Measurements from ENCODE around the gene APOBEC3F.
"Not testable (repeated sequence)": the region's sequence is repeated elsewhere in the genome, so short reads cannot be mapped to it uniquely, and the experiment has no call there.

APOBEC3F gene

DNA sequence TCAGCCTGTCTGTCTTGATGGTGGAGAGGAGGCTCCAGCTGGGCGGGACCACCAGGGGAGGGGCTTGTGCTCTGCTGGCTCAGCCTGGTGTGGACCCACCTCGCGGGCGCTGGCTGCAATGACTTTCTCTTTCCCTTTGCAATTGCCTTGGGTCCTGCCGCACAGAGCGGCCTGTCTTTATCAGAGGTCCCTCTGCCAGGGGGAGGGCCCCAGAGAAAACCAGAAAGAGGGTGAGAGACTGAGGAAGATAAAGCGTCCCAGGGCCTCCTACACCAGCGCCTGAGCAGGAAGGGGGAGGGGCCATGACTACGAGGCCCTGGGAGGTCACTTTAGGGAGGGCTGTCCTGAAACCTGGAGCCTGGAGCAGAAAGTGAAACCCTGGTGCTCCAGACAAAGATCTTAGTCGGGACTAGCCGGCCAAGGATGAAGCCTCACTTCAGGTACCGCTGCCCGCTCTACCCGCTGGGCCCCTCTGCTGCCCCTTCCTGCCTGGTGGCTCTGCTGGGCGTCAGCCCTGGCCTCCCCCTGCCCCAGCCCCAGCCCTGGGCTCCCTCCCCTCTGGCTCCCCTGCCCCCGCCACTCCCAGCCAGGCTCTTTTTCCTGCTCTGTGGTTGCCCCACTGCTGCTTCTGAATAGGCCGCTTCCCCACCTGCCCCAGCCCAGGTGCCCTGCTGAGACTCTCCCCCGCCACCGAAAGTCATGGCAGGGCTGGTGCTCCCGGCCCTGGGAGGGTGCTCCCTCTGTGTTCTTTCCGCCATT, at the start of gene APOBEC3F:
Gene APOBEC3F (plus strand): TSS at position 327 of the 759 bp plus-strand sequence. CDS start 97 bp downstream, at position 424.
- DNase-seq, result peak; percentile 38

DNA sequence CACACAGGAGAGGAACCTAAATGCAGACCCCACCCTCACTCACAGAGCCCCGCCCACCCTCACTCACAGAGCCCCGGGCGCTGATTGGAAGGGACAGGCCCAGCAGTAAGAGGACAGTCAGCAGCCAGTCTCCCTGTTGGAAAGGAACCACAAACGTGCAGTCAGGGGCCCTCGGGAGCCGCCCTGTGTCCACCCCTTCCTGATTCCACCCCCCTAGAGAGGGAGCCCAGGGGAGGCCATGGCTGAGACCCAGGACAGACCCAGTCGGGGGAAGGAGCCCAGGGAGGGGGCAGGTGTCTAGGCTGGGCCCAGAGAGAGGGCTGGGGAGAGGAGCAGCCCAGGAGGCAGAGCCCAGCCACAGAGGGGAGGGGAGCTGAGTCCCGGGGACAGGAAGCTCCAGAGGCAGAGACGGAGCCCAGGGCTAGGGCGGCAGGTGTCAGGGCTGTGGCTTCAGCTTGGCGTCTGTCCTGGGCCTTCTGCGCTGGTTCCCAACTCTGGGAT, 47.7 kb upstream of the APOBEC3F start:
- not testable (repeated sequence) for DNase-seq

DNA sequence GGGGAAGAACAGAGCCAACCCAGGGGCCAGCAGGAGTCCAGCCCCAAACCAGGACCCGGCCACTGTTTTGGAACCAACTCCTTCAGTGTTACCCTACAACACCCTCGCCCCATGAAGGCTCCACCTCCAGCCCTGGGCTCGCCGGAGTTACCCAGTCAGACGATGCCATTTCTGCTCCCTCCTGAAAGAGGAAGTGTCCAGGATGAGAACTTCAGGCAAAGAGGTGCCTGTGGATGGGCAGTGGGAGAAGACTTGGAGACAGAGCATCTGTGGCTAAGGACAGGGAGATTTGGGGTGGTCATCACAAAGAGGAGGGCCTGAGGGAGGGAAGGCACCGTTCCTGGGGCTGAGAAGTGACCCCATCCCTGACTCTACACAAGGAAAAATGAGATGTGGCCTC, 44.6 kb upstream of the APOBEC3F start:
- peak; percentile 36 for DNase-seq

DNA sequence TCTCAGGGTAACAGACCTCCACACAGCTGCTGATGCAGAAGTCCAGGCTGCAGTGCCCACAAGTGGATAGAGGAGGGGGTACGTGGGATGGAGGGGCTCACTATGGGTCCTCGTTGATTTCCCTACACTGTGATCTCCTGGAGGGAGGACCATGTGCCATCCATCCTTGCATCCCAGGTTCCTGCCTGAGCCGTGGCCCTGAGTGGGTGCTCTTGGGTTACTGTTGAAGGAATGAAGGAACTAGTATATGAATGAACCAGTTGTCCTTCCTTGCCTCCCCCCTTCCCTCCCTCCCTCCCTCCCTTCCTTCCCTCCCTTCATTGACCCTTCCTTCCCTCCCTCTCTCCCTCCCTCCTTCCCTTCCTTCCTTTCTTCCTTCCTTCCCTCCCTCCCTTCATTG, 43.1 kb upstream of the APOBEC3F start:
- DNase-seq, result no peak

DNA sequence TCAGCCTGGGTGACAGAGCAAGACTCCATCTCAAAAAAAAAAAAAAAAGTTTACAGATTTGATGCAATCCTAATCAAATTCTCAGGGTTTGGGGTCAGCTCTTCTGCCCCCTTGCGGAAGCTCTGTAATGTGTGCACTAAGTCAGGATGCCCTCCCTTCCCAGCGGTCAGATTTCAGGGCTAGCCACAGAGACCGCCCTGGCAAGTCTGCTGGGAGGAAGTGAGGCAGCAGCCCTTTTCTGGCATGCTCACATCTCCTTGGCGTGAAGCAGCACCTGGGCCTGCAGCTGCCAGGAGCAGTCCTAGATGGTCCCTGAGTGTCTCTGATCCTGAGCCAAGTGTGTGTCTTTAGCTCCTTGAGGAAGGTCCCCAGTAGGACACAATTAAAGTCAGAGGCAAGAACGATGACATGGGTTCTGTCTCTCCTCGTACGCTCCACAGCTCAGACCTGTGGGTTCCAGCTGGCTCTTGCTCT, 37.5 kb upstream of the APOBEC3F start:
- DNase-seq, result peak; percentile 94

DNA sequence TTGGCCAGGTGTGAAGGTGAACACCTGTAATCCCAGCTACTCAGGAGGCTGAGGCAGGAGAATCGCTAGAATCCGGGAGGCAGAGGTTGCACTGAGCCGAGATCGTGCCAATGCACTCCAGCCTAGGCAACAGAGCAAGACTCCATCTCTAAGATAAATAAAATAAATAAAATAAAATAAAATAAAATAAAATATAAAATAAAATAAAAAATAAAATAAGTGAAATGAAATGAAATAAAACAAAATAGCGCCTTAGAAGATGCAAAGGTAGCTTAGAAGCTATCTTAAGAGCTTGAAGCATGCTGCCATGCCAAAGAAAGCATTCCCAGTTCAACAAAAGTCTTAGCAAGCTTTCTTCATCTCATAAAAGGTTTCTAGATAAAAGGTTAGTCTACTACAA, 33.5 kb upstream of the APOBEC3F start:
- no peak for DNase-seq

DNA sequence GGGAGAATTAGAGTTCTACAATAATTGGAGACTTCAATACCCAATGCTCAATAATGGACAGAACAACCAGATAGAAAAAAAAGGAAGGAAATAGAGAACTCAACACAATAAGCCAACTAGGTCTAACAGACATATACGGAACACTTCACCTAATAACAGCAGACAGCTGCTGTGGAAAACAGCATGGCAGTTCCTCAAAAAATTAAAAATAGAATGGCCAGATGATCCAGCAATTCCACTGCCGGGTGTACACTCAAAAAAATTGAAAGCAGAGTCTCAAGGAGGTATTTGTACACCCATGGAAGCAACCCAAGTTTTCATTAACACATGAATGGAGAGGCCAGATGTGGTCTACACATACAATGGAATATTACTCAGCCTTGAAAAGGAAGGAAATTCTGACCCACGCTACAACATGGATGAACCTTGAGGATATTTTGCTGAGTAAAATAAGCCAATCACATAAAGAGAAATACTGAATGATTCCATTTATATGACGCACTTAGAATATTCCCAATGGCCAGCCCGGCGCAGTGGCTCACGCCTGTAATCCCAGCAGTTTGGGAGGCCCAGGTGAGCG, 32.3 kb upstream of the APOBEC3F start:
- peak; percentile 48 for DNase-seq

DNA sequence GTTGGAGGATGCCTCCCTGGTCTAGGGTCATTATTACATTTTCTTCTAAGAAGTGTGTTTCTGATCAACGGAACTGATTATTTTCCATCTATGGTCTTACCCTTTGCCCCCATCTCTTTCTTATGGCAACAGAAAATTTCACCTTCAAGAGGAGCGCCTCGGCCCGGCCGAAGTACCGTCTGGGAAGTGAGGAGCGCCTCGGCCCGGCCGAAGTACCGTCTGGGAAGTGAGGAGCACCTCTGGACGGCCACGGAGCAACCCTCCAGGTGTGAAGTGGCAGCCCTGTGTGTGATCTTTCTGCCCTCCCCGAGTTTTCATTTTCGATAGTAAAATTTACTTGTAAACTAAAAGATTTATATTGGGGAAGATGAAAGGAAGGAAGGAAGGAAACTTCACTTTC, 29.7 kb upstream of the APOBEC3F start:
- no peak for DNase-seq

DNA sequence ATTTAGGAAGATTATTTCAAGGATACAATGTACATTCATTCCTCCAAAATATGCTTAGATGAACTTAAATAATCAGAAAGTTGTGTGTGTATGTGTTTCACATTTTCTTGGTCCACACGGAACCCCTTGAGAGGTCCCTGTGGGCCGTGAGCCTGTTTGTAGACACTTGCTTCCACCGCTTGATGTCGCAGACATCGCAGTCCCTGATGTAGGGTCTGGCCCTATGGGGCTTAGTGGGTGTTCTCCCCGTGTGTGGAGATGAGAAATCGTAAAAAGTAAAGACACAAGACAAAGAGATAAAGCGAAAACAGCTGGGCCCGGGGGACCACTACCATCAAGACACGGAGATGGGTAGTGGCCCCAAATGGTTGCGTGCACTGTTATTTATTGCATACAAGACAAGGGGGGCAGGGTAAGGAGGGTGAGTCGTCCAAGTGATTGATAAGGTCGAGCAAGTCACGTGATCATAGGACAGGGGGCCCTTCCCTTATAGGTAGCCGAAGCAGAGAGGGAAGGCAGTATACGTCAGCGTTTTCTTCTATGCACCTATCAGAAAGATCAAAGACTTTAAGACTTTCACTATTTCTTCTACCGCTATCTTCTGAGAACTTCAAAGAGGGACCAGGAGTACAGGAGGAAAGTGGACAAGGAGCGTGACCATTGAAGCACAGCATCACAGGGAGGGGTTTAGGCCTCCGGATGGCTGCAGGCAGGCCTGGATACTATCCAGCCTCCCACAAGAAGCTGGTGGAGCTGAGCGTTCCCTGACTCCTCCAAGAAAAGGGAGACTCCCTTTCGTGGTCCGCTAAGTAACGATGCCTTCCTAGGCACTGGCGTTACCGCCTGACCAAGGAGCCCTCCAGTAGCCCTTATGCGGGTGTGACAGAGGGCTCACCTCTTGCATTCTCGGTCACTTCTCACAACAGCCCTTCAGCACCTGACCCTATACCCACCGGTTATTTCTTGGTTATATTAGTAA, 27.8 kb upstream of the APOBEC3F start:
- DNase-seq, result no peak

DNA sequence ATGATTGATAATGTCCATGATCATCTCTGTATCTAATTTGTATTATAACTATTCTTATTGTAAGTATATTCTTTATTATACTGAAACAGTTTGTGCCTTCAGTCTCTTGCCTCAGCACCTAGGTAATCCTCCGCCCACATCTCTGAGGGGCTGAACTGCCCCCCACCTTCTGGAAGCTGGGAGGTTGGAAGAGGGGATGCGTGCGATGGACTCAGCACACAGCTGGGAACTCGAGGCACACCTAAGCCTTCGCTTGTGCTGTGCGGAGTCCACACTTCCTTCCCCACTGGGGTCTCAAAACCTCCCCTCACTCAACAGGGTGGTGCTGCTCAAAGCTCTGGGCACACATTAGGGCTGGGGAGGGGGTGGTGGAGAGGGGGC, 27.1 kb upstream of the APOBEC3F start:
- DNase-seq, result not testable (repeated sequence)

DNA sequence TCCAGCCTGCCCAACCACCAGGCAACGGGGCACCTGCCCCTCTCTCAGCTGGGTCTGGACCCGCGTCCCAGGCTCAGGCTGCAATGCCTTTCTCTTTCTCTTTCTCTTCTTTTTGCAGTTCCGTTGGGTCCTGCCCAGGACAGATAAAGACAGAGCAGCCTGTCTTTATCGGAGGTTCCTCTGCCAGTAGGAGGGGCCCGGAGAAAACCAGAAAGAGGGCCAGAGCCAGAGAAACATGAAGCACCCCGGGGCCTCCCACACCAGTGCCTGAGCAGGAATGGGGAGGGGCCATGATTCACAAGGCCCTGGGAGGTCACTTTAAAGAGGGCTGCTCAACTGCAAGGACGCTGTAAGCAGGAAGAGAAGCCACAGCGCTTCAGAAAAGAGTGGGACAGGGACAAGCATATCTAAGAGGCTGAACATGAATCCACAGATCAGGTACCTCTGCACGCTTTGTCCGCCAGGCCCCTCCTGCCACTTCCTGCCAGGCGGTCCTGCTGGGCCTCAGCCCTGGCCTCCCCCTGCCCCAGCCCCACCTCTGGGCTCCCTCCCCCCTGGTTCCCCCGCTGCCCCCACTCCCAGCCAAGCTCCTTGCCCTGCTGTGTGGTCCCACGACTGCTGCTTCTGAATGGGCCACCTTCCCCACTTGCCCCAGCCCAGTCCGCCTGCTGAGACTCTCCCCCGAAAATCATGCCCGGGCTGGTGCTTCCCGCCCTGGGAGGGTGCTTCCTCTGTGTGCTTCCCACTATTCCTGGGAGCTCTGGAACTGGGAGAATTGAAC, 26.5 kb upstream of the APOBEC3F start, which contains the start of gene APOBEC3C:
Gene APOBEC3C (plus strand): TSS at position 316 of the 781 bp plus-strand sequence. CDS start 106 bp downstream, at position 422.
- peak; percentile 92 for DNase-seq

DNA sequence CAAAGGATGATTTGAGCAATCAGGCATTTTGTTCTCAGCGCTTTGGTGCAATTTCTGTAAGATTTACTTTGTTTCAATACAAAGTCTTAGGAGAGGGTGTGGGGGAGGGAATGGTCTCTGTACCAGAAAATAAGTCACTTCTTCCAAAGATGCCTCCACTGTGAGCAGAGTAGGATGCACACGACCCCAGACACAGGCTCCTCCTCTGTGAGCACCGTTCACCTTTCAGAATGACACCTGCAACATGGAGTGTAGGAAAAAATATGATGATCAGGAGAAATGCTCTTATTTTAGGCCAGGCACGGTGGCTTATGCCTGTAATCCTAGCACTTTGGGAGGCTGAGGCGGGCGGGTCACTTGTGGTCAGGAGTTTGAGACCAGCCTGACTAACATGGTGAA, 25.9 kb upstream of the APOBEC3F start:
- peak; percentile 3 for DNase-seq

DNA sequence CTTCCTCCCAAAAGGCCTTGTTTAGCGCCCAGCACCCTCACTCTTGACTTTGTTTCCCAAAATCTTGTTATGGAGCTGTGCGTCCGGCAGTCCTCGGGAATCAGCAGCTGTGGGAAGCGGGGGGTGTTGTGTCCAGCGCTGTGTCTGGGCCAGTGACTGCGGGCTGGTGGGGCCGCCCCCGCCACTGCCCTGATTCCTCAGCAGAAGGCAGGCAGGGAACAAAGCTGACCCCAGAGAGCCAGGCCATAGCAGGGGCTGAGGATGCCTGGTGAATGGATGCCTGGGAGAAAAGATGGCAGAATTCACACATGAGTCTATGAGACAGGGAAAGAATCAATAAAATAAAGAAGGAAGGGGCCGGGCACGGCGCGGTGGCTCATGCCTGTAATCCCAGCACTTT, 24.1 kb upstream of the APOBEC3F start:
- DNase-seq, result no peak

DNA sequence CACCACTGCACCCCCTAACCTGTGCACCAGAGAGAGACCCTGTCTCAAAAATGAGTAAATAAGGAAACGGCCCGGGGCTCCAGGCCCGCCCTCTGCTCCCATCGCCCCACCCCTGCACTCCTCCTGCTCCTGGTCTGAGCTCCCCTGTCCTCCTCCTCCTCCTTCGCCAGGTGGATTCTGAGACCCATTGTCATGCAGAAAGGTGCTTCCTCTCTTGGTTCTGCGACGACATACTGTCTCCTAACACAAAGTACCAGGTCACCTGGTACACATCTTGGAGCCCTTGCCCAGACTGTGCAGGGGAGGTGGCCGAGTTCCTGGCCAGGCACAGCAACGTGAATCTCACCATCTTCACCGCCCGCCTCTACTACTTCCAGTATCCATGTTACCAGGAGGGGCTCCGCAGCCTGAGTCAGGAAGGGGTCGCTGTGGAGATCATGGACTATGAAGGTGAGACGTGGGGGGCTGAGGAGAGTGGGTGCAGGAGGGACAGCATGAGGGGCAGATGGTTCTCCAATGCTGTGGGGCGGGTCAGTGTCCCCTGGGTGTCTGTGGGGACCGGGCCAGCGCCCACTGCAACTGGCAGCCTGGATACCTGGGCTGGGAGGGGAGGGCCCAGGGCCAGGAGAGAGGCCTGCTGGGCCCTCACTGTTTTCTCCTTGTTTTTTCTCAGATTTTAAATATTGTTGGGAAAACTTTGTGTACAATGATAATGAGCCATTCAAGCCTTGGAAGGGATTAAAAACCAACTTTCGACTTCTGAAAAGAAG, 22.9 kb upstream of the APOBEC3F start:
- no peak for DNase-seq

DNA sequence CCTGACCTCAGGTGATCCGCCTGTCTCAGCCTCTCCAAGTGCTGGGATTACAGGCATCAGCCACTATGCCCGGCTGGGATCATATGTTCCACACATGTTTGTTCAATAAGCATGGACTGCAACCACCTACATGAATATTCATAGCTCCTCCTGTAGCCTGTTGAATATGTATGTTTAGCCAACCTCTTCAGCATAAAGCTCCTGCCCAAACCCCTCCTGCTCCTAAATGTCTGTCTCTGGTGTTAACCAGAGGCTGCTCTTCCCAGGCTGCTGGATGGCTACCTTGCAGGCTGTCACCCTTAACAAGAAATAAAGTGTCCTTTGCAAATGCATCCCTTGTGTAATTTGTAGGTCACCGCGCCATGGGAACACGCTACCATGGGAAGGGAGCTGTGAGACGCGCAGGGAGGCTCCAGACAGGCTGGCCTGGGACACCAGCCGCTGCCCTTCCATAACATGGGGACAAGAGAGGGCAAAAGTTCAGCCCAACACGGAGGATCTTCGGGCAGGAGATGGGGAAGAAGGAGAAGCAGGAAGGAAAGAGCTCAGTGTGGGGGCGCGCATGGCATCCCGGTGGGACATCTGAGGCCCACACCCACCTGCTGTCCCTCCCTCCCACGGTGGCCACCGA, 20.5 kb upstream of the APOBEC3F start:
- DNase-seq, result peak; percentile 11

DNA sequence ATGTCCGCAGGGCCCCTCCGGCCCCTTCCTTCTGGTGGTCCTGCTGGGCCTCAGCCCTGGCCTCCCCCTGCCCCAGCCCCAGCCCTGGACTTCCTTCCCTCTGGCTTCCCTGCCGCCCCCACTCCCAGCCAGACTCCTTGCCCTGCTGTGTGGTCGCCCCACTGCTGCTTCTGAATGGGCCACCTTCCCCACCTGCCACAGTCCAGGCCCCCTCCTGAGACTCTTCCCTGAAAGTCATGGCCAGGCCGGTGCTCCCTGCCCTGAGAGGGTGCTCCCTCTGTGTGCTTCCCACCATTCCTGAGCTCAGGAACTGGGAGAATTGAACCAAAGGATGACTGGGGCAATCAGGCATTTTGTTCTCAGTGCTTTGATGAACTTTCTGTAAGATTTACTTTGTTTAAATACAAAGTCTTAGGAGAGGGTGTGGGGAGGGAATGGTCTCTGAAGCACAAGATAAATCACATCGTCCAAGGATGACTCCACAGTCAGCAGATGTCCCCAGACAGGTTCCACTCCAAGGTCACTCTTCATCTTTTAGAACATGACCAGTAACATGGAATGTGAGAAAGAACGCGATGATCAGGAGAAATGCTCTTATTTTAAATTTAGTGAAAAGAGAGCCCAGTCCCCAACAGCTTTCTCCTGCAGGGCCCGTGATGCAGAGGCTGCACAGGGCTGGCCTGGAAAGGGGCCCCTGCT, 19.0 kb upstream of the APOBEC3F start:
- DNase-seq, result no peak

DNA sequence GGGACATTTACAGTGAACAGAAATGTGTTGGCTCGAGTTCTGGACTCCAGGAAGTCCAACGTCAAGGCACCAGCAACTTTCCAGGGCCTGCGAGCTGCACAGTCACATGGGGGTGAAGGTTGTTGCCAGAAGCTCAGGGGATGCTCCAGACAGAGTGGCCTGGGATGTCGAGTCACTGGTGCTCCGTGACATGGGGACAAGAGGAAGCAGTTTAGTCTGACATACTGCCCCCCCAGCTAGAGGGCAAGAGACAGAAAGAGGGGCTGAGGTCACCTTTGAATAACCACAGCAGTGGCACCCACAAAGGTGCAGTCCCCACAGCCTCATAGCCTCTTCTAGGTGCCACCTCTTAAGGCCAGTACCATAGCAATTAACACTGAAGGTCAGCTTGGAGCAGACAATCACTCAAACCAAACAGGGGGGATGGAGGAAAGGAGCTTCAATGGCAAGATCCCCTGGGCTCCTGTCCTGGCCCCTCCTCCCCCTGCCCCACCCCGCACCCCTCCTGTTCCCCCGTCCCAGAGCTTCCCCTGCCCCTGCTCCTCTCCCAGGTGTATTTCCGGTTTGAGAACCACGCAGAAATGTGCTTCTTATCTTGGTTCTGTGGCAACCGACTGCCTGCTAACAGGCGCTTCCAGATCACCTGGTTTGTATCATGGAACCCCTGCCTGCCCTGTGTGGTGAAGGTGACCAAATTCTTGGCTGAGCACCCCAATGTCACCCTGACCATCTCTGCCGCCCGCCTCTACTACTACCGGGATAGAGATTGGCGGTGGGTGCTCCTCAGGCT, 15.9 kb upstream of the APOBEC3F start:
- no peak for DNase-seq

DNA sequence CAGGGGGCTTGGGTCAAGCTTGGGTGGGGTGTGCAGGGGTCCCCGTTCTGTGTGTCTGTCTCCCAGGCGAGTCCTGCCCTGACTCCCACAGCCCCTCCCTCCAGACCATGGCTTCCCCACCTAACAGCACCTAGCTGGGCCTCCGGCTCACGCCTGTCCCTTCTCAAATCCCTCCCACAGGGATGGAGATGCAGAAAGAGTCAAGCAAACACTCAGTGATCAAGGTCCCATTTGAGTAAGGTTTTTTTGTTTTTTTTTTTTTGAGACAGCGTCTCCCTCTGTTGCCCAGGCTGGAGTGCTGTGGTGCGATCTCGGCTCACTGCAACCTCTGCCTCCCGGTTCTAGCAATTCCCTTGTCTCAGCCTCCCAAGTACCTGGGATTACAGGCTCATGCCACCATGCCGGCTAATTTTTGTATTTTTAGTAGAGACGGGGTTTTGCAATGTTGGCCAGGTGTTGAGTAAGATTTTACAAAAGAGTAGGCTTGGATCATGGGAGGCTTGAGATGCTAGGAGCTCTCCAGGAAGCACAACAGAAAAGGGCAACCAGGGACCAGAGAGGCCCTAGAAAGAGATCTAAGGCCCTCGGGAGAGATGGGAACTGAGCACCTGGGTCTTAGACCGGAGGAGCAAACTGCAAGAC, 14.0 kb upstream of the APOBEC3F start:
- no peak for DNase-seq

DNA sequence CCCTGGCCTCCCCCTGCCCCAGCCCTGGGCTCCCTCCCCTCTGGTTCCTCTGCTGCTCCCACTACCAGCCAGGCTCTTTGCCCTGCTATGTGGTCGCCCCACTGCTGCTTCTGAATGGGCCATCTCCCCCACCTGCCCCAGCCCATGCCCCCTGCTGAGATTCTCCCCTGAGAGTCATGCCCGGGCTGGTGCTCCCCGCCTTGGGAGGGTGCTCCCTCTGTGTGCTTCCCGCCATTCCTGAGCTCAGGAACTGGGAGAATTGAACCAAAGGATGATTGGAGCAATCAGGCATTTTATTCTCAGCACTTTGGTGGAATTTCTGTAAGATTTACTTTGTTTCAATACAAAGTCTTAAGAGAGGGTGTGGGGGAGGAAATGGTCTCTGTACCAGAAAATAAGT, 12.9 kb upstream of the APOBEC3F start:
- DNase-seq, result no peak
